Ascending aorta (tissue), 2 donors: ENCODE measurements around the gene CDK3. TPM values are rescaled to one million over a fixed set of nuclear protein-coding genes. Genes with fewer than 3 reads are reported as not detected.

ENCODE experiments used
- DNase-seq, 2 donors: peaks; one replicate each; pipeline ENCODE4 v3.0.0-alpha.2; 2019; ENCODE audit warnings: low spot score in 2 of 2
- H3K27ac ChIP-seq, 2 donors: fragments of 200-600 bp; sonication (generic); one replicate each; pipeline ENCODE4 v1.5.1; 2016 to 2017; ENCODE audit warnings: mild to moderate bottlenecking in 1 of 2
- H3K27me3 ChIP-seq: fragments of 200-600 bp; sonication (generic); one replicate; pipeline ENCODE4 v1.5.1; 2017
- H3K36me3 ChIP-seq, 2 donors: fragments of 200-600 bp; sonication (generic); one replicate each; pipeline ENCODE4 v1.5.1; 2016
- H3K4me1 ChIP-seq, 2 donors: fragments of 200-600 bp; sonication (generic); one replicate each; pipeline ENCODE4 v1.5.1; 2016 to 2017; ENCODE audit warnings: mild to moderate bottlenecking in 1 of 2
- H3K4me3 ChIP-seq, 2 donors: fragments of 200-600 bp; sonication (generic); one replicate each; pipeline ENCODE4 v1.5.1; 2016 to 2017; ENCODE audit warnings: mild to moderate bottlenecking in 1 of 2
- H3K9me3 ChIP-seq, 2 donors: fragments of 200-600 bp; sonication (generic); one replicate each; pipeline ENCODE4 v1.5.1; 2016
- CTCF ChIP-seq, 3 experiments: fragments of 200-600 bp in 2 of 3; fragments of 450-650 bp in 1 of 3; sonication (generic) in 2 of 3; IDR thresholded peaks; one replicate each; pipeline ENCODE4 v1.5.1; 2016 to 2019; ENCODE audit warnings: antibody characterized with exemption in 3 of 3, mild to moderate bottlenecking in 1 of 3, moderate library complexity in 1 of 3
- intact Hi-C: fragments of 100-400 bp; cut with DNase I; formaldehyde crosslinking; loops from one replicate; pipeline ENCODE4 v1.15.1; 2023
- total RNA-seq: library from RNA; depleted of rRNA; stranded (reverse); fragments of >200 nt; gene quantifications from one replicate; pipeline ENCODE4 v1.1.0, GENCODE V29; 2016

CDK3 gene
- total RNA-seq, 1 donor from 2014 or later: 2.1 TPM

GRCh38 chr17:76049239-76049638 is 48.6 kb downstream of the CDK3 start:
- TF ChIP-seq CTCF (IDR thresholded peaks at IDR 0.05): no peak
- peaks cover 90 to 94% of the 10 kb centered on the region in 2 donors for H3K36me3 ChIP-seq
- no peaks in the 10 kb centered on the region for H3K9me3 ChIP-seq
- no peak for DNase-seq
- no peaks in the 10 kb centered on the region for H3K27me3 ChIP-seq
- H3K27ac ChIP-seq: no peak overlapping the region
- H3K4me1 ChIP-seq: no peaks in the 10 kb centered on the region
- no peak overlapping the region for H3K4me3 ChIP-seq
- intact Hi-C loops: no loop called here

DNA sequence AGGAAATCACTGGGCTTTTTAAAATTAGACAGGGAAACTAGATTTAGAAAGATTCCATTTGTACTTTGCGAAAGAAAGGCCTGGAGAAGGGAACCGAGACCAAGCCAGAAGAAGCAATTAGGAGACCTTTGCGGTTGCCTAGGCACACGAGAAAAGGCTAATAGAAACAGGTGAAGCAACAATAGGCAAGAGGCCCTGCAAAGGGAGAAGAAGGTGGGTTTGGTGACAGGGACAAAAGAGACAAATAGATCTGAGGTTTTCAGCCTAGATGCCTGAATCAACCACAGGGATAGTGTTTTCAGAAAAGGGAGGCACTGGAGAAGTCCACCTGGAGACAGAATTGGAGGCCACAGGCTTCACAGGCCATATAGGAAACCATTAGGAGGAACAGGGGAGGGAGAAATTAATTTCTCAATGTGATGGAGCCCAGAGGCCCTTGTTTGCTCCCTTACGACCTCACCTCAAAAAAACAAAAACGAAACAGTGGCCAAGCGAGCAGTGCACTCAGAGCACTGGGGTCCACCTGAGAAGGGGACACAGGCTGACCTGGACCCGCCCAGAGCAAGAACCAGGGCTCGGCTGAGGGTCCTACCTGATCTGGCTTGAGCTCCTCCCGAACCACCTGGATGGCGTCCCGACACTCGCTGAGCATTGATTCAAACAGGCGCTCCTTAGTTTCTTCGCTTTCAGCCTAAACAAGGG is 49.3 kb downstream of the CDK3 start:
- Histone ChIP-seq H3K27me3 (no peaks in the 10 kb centered on the region), H3K36me3 (peaks cover 90 to 92% of the 10 kb centered on the region in 2 donors), H3K4me1 (no peaks in the 10 kb centered on the region), H3K9me3 (no peaks in the 10 kb centered on the region), H3K27ac (no peak overlapping the region), H3K4me3 (no peak overlapping the region)
- TF ChIP-seq CTCF (IDR thresholded peaks at IDR 0.05): no peak
- intact Hi-C loops: no loop called here
- DNase-seq: no peak

- no peak overlapping the region for H3K27ac ChIP-seq
- no peaks in the 10 kb centered on the region for H3K9me3 ChIP-seq
- H3K4me1 ChIP-seq: no peaks in the 10 kb centered on the region
- no peak for TF ChIP-seq CTCF (IDR thresholded peaks at IDR 0.05)
- no peak overlapping the region for H3K4me3 ChIP-seq
- intact Hi-C loops: no loop called here
- peaks cover 90 to 92% of the 10 kb centered on the region in 2 donors for H3K36me3 ChIP-seq
- no peak for DNase-seq
- no peaks in the 10 kb centered on the region for H3K27me3 ChIP-seq
Observed at GRCh38 chr17:76050538-76051467, 50.1 kb downstream of the CDK3 start.

- no peak for DNase-seq
- intact Hi-C loops: no loop called here
- H3K9me3 ChIP-seq: no peaks in the 10 kb centered on the region
- H3K27me3 ChIP-seq: no peaks in the 10 kb centered on the region
- peaks cover 90% of the 10 kb centered on the region in 2 donors for H3K36me3 ChIP-seq
- H3K4me3 ChIP-seq: no peak overlapping the region
- no peak for TF ChIP-seq CTCF (IDR thresholded peaks at IDR 0.05)
- no peaks in the 10 kb centered on the region for H3K4me1 ChIP-seq
- no peak overlapping the region for H3K27ac ChIP-seq
Observed at GRCh38 chr17:76051561-76051960, 50.9 kb downstream of the CDK3 start.

GRCh38 chr17:76053246-76054111 is 52.8 kb downstream of the CDK3 start:
- no peak overlapping the region for H3K27ac ChIP-seq
- H3K9me3 ChIP-seq: no peaks in the 10 kb centered on the region

More at GRCh38 chr17:76053246-76054111, 52.8 kb downstream of the CDK3 start:
- DNase-seq: no peak
- Histone ChIP-seq H3K36me3 (peaks cover 89% of the 10 kb centered on the region in 2 donors), H3K4me1 (no peaks in the 10 kb centered on the region), H3K4me3 (no peak overlapping the region), H3K27me3 (no peaks in the 10 kb centered on the region)
- intact Hi-C loops: no loop called here
- TF ChIP-seq CTCF (IDR thresholded peaks at IDR 0.05): no peak
